Thoracic aorta (tissue), 2 donors: ENCODE data around the gene DNASE2B. TPM values are rescaled to one million over a fixed set of nuclear protein-coding genes. Genes with fewer than 3 reads are reported as not detected.
"Not testable (repeated sequence)": the region's sequence is repeated elsewhere in the genome, so short reads cannot be mapped to it uniquely, and the experiment has no call there.

Experiments used
- ATAC-seq: fragments of 150-250 bp; one replicate; pipeline ENCODE4 v1.8.0; 2017; ENCODE audit warnings: low read depth; ENCODE audit not compliant: insufficient number of reproducible peaks, low FRiP score
- DNase-seq: peaks from one replicate; pipeline ENCODE4 v3.0.0-alpha.2; 2020; ENCODE audit warnings: low spot score
- H3K27ac ChIP-seq, 2 donors: fragments of 200-600 bp; sonication (generic); 1 replicate in 1 of 2; 2 replicates in 1 of 2; pipeline ENCODE4 v1.5.1; 2016; ENCODE audit warnings: mild to moderate bottlenecking in 2 of 2, moderate library complexity in 2 of 2
- H3K27me3 ChIP-seq: fragments of 200-600 bp; sonication (generic); replicated peaks from 2 replicates; pipeline ENCODE4 v1.6.0; 2016; ENCODE audit warnings: mild to moderate bottlenecking; ENCODE audit not compliant: insufficient read depth
- H3K36me3 ChIP-seq: fragments of 200-600 bp; sonication (generic); one replicate; pipeline ENCODE4 v1.5.1; 2016
- H3K4me1 ChIP-seq, 2 donors: fragments of 200-600 bp; sonication (generic); 1 replicate in 1 of 2; 2 replicates in 1 of 2; pipeline versions ENCODE4 v1.5.1 to v1.6.0; 2016; ENCODE audit warnings: low read depth in 2 of 2, mild to moderate bottlenecking in 1 of 2; ENCODE audit not compliant: control insufficient read depth in 1 of 2
- H3K4me3 ChIP-seq: fragments of 200-600 bp; sonication (generic); 2 replicates; pipeline ENCODE4 v1.5.1; 2016; ENCODE audit warnings: mild to moderate bottlenecking
- H3K9me3 ChIP-seq: fragments of 200-600 bp; sonication (generic); 2 replicates; pipeline ENCODE4 v1.5.1; 2016
- total RNA-seq, 2 donors: library from RNA; depleted of rRNA; stranded (reverse); fragments of >200 nt; gene quantifications; one replicate each; pipeline versions ENCODE4 v1.1.0 to v1.2.3, GENCODE V29; 2016
- TF ChIP-seq, protein P1 (sequence below): fragments of 200-600 bp; sonication (generic); IDR thresholded peaks from one replicate; pipeline ENCODE4 v1.5.1; 2019; ENCODE audit warnings: antibody characterized with exemption

The DNASE2B gene
- total RNA-seq, 2 donors from 2014 or later = not detected

- H3K4me3 ChIP-seq = peak overlapping the region; percentile 10
- H3K9me3 ChIP-seq = no peaks in the 10 kb centered on the region
- no peak overlapping the region for H3K27ac ChIP-seq
- no peaks in the 10 kb centered on the region for H3K27me3 ChIP-seq
- TF ChIP-seq, protein P1, sequence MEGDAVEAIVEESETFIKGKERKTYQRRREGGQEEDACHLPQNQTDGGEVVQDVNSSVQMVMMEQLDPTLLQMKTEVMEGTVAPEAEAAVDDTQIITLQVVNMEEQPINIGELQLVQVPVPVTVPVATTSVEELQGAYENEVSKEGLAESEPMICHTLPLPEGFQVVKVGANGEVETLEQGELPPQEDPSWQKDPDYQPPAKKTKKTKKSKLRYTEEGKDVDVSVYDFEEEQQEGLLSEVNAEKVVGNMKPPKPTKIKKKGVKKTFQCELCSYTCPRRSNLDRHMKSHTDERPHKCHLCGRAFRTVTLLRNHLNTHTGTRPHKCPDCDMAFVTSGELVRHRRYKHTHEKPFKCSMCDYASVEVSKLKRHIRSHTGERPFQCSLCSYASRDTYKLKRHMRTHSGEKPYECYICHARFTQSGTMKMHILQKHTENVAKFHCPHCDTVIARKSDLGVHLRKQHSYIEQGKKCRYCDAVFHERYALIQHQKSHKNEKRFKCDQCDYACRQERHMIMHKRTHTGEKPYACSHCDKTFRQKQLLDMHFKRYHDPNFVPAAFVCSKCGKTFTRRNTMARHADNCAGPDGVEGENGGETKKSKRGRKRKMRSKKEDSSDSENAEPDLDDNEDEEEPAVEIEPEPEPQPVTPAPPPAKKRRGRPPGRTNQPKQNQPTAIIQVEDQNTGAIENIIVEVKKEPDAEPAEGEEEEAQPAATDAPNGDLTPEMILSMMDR = no peak
- H3K36me3 ChIP-seq = no peaks in the 10 kb centered on the region
- ATAC-seq = no peak
- H3K4me1 ChIP-seq = peaks cover 0 to 7% of the 10 kb centered on the region in 2 donors
- no peak for DNase-seq
These were observed 38.8 kb downstream of the DNASE2B start for GRCh38 chr1:84436876-84437655.

- H3K4me1 ChIP-seq = peaks cover 0 to 6% of the 10 kb centered on the region in 2 donors
- H3K36me3 ChIP-seq = no peaks in the 10 kb centered on the region
- no peaks in the 10 kb centered on the region for H3K27me3 ChIP-seq
- no peaks in the 10 kb centered on the region for H3K9me3 ChIP-seq
- no peak overlapping the region for H3K4me3 ChIP-seq
- TF ChIP-seq, protein P1 = peak; percentile 32
- no peak for DNase-seq
- no peak overlapping the region for H3K27ac ChIP-seq
- peak; percentile 96 for ATAC-seq
These were observed 44.0 kb downstream of the DNASE2B start for GRCh38 chr1:84442256-84442655.

DNA sequence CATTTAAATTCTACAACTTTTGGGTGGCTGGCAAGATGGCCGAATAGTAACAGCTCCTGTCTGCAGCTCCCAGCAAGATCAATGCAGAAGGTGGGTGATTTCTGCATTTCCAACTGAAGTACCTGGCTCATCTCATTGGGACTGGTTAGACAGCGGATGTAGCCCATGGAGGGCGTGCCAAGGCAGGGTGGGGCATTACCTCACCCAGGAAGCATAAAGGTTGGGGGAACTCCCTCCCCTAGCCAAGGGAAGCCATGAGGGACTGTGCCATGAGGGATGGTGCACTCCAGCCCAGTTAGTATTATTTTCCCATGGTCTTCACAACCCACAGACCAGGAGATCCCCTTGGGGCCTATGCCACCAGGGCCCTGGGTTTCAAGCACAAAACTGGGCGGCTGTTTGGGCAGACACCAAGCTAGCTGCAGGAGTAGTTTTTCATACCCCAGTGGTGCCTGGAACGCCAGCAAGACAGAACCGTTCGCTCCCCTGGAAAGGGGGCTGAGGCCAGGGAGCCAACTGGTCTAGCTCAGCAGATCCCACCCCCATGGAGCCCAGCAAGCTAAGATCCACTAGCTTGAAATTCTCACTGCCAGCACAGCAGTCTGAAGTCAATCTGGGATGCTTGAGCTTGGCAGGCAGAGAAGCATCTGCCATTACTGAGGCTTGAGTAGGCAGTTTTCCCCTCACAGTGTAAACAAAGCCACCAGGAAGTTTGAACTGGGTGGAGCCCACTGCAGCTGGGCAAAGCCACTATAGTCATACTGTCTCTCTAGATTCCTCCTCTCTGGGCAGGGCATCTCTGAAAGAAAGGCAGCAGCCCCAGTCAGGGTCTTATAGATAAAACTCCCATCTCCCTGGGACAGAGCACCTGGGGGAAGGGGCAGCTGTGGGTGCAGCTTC lies 44.7 kb downstream of the DNASE2B start:
- not testable (repeated sequence) for H3K4me3 ChIP-seq, H3K9me3 ChIP-seq, DNase-seq, H3K27ac ChIP-seq, H3K27me3 ChIP-seq, H3K36me3 ChIP-seq, H3K4me1 ChIP-seq, ATAC-seq

DNA sequence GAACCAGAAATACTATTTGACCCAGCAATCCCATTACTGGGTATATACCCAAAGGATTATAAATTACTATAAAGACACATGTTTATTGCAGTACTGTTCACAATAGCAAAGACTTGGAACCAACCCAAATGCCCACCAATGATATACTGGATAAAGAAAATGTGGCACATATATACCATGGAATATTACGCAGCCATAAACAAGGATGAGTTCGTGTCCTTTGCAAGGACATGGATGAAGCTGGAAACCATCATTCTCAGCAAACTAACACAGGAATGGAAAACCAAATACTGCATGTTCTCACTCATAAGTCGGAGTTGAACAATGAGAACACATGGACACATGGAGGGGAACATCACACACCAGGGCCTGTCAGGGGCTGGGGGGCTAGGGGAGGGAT lies 50.4 kb downstream of the DNASE2B start:
- H3K9me3 ChIP-seq, ATAC-seq, H3K4me1 ChIP-seq, H3K4me3 ChIP-seq, DNase-seq, H3K36me3 ChIP-seq, H3K27ac ChIP-seq, H3K27me3 ChIP-seq: not testable (repeated sequence)

DNA sequence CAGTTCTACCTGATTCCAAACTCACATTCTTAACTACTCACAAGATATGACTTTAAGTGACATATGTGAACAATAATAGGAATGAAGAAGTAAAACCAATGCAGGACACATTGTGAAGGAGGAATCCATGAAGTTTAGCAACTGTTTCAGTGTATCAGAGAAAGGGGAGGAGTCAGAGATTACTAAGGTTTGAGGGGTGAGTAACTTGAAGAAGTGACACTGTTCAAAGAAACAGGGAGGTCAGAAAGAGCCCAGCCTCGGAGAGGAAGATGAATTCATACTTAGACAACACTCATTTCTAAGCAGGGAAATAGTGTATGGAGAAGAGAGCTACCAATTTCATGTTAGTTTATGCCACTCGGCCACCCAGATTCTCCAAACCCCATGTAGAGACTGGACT lies 52.6 kb downstream of the DNASE2B start:
- no peaks in the 10 kb centered on the region for H3K9me3 ChIP-seq
- no peaks in the 10 kb centered on the region for H3K36me3 ChIP-seq
- TF ChIP-seq, protein P1 = no peak
- H3K27me3 ChIP-seq = no peaks in the 10 kb centered on the region
- ATAC-seq = no peak
- no peak overlapping the region for H3K4me3 ChIP-seq
- H3K4me1 ChIP-seq = no peaks in the 10 kb centered on the region
- no peak for DNase-seq
- no peak overlapping the region for H3K27ac ChIP-seq

DNA sequence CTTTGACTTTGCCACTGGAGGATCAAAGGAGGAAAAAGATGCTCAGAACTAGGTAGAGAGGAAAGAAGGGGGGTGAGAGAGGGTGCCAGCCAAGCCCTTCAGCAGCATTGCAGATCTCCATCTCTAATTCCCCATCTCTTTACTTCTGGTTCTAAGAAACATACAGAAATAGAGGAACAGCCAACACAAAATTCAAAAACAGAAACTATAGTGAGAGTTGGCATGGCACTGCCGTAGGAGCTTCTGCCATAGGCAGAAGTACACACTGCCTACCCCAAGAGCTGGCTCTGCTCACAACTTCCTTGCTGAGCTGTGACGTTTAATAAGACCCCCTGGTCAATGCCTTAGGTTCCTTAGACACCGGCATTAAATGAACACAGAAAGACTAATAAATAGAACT lies 54.2 kb downstream of the DNASE2B start:
- Histone ChIP-seq H3K4me1 (no peaks in the 10 kb centered on the region), H3K4me3 (no peak overlapping the region), H3K36me3 (no peaks in the 10 kb centered on the region), H3K27ac (no peak overlapping the region), H3K27me3 (no peaks in the 10 kb centered on the region), H3K9me3 (no peaks in the 10 kb centered on the region)
- TF ChIP-seq, protein P1 = no peak
- ATAC-seq (no peak), DNase-seq (no peak)
